Left lung (tissue), 10 donors: ENCODE results near the gene TBCB. TPM values are rescaled to one million over a fixed set of nuclear protein-coding genes. Genes with fewer than 3 reads are reported as not detected.

ENCODE experiments used
- ATAC-seq: fragments of 200-7000 bp; cut with Tn5 transposase; one replicate; pipeline ENCODE4 v1.9.1; 2020; ENCODE audit warnings: moderate library complexity
- DNase-seq, 4 donors: peaks; one replicate each; pipeline ENCODE4 v3.0.0-alpha.2; 2013 to 2020
- H3K27ac ChIP-seq, 2 donors: fragments of 200-600 bp; sonication (generic) in 1 of 2; one replicate each; pipeline versions ENCODE4 v1.5.0 to v1.8.0; 2020 to 2021
- H3K27me3 ChIP-seq, 2 donors: fragments of 200-600 bp; sonication (generic) in 1 of 2; one replicate each; pipeline versions ENCODE4 v1.5.0 to v1.8.0; 2020 to 2021
- H3K36me3 ChIP-seq, 2 donors: fragments of 200-600 bp; sonication (generic) in 1 of 2; one replicate each; pipeline versions ENCODE4 v1.5.0 to v1.8.0; 2020 to 2021
- H3K4me1 ChIP-seq, 2 donors: fragments of 200-600 bp; one replicate each; pipeline ENCODE4 v1.8.0; 2021
- H3K4me3 ChIP-seq, 2 donors: fragments of 200-600 bp; sonication (generic) in 1 of 2; one replicate each; pipeline versions ENCODE4 v1.5.0 to v1.8.0; 2020 to 2021; ENCODE audit warnings: mild to moderate bottlenecking in 1 of 2
- H3K9me3 ChIP-seq, 2 donors: fragments of 200-600 bp; sonication (generic) in 1 of 2; one replicate each; pipeline versions ENCODE4 v1.5.0 to v1.8.0; 2020 to 2021
- CTCF ChIP-seq, 2 donors: fragments of 200-600 bp; sonication (generic) in 1 of 2; IDR thresholded peaks; one replicate each; pipeline versions ENCODE4 v1.5.0 to v1.8.0; 2021; ENCODE audit warnings: antibody characterized with exemption in 2 of 2
- intact Hi-C, 2 donors: fragments of 100-400 bp; cut with DNase I; formaldehyde crosslinking; loops; one replicate each; pipeline versions ENCODE4 v1.11.2 to v1.14.2; 2022
- polyA plus RNA-seq, 6 donors: library from polyadenylated mRNA; unstranded; fragments of 120-200 nt; gene quantifications; one replicate each; pipeline ENCODE4 v1.2.1, GENCODE V29; 2013; ENCODE audit not compliant: insufficient read length in 6 of 6
- total RNA-seq, 2 donors: library from RNA; stranded (reverse); fragmentation: NEBNext Ultra II Directional; extraction: Animal tissue kit (Norgen Biotek cat#: 25700); gene quantifications; one replicate each; pipeline ENCODE4 v1.2.1, GENCODE V29; 2021
- donor health status: DM: no; HTN: yes; CAD: no.
- donor health status: DM: no; HTN: no; CAD: no.

The TBCB gene
- total and polyA plus RNA-seq, 8 donors: 90.2 to 130 (median 114) TPM

GRCh38 chr19:36108684-36109083, 6.6 kb upstream of the TBCB start:
- Histone ChIP-seq H3K27ac (no peak overlapping the region), H3K27me3 (no peaks in the 10 kb centered on the region), H3K36me3 (peaks cover 0 to 61% of the 10 kb centered on the region in 2 donors), H3K9me3 (no peaks in the 10 kb centered on the region), H3K4me3 (no peak overlapping the region), H3K4me1 (peaks cover 0 to 10% of the 10 kb centered on the region in 2 donors)
- TF ChIP-seq CTCF (IDR thresholded peaks at IDR 0.05): no peak
- ATAC-seq (no peak), DNase-seq (no peak)
- intact Hi-C loops: no loop called here

GRCh38 chr19:36110487-36111199, 4.6 kb upstream of the TBCB start, which contains the start of gene OVOL3:
Gene OVOL3, plus strand, starts transcription at chr19:36111143. Its CDS starts 60 bp downstream, at chr19:36111203.
- DNase-seq (no peak), ATAC-seq (no peak)
- Histone ChIP-seq H3K36me3 (peaks cover 0 to 41% of the 10 kb centered on the region in 2 donors), H3K27me3 (no peaks in the 10 kb centered on the region), H3K9me3 (no peaks in the 10 kb centered on the region), H3K27ac (no peak within 1 kb of the TSS), H3K4me3 (no peak within 1 kb of the TSS), H3K4me1 (peaks cover 4 to 18% of the 10 kb centered on the region in 2 donors)
- intact Hi-C loops: no loop called here
- no peak for TF ChIP-seq CTCF (IDR thresholded peaks at IDR 0.05)

- DNase-seq (no peak), ATAC-seq (no peak)
- Histone ChIP-seq H3K27me3 (no peaks in the 10 kb centered on the region), H3K4me1 (peaks cover 7 to 21% of the 10 kb centered on the region in 2 donors), H3K9me3 (no peaks in the 10 kb centered on the region), H3K27ac (no peak overlapping the region), H3K36me3 (peaks cover 0 to 37% of the 10 kb centered on the region in 2 donors), H3K4me3 (no peak overlapping the region)
- TF ChIP-seq CTCF (IDR thresholded peaks at IDR 0.05): no peak
- intact Hi-C loops: no loop called here
Measured at GRCh38 chr19:36111200-36111539, 4.1 kb upstream of the TBCB start.

GRCh38 chr19:36112678-36113077, 2.6 kb upstream of the TBCB start:
- peaks cover 12 to 35% of the 10 kb centered on the region in 2 donors for H3K4me1 ChIP-seq
- DNase-seq (no peak), ATAC-seq (no peak)
- no peaks in the 10 kb centered on the region for H3K27me3 ChIP-seq
- intact Hi-C loops: no loop called here
- H3K36me3 ChIP-seq: peaks cover 0 to 36% of the 10 kb centered on the region in 2 donors
- no peak overlapping the region for H3K4me3 ChIP-seq
- no peaks in the 10 kb centered on the region for H3K9me3 ChIP-seq
- no peak overlapping the region for H3K27ac ChIP-seq
- no peak for TF ChIP-seq CTCF (IDR thresholded peaks at IDR 0.05)

GRCh38 chr19:36113425-36113824, 1.8 kb upstream of the TBCB start:
- DNase-seq (no peak), ATAC-seq (no peak)
- H3K9me3 ChIP-seq: no peaks in the 10 kb centered on the region
- peaks cover 0 to 44% of the 10 kb centered on the region in 2 donors for H3K36me3 ChIP-seq
- intact Hi-C loops: no loop called here
- peak overlapping the region in 1 of 2 donors; percentile 77 for H3K4me3 ChIP-seq
- TF ChIP-seq CTCF (IDR thresholded peaks at IDR 0.05): no peak
- peaks cover 12 to 35% of the 10 kb centered on the region in 2 donors for H3K4me1 ChIP-seq
- no peaks in the 10 kb centered on the region for H3K27me3 ChIP-seq
- no peak overlapping the region for H3K27ac ChIP-seq
